ENCODE results near the gene SGCA. TPM values are rescaled to one million over a fixed set of nuclear protein-coding genes. Genes with fewer than 3 reads are reported as not detected.

SGCA gene
- total RNA-seq: 12.0 and 13.0 TPM in 2 replicates
- long read RNA-seq, partial matches to known transcripts: 0 of 3 reads
- long read RNA-seq, other reads (novel, unspliced or antisense): 1 of 3 reads

GRCh38 chr17:50165867-50166517 lies at the start of gene SGCA:
Gene SGCA, plus strand, starts transcription at chr17:50166005. Its CDS starts 36 bp downstream, at chr17:50166041.
- no peak within 1 kb of the TSS for H3K4me3 Mint-ChIP-seq (ENCODE audit: unreplicated experiment)
- DNase-seq (ENCODE audit: extremely low spot score, unreplicated experiment): no peak
- H3K27ac Mint-ChIP-seq (ENCODE audit: unreplicated experiment): peak within 1 kb of the TSS; percentile 67

GRCh38 chr17:50117202-50118051 lies 48.4 kb upstream of the SGCA start:
- H3K4me1 Mint-ChIP-seq (ENCODE audit: unreplicated experiment): peaks cover 5% of the 10 kb centered on the region
- peaks cover 7% of the 10 kb centered on the region for H3K36me3 Mint-ChIP-seq (ENCODE audit: unreplicated experiment)
- H3K27ac Mint-ChIP-seq (ENCODE audit: unreplicated experiment): no peak overlapping the region
- DNase-seq (ENCODE audit: extremely low spot score, unreplicated experiment): no peak
- no peak overlapping the region for H3K4me3 Mint-ChIP-seq (ENCODE audit: unreplicated experiment)
- H3K27me3 Mint-ChIP-seq (ENCODE audit: unreplicated experiment): no peaks in the 10 kb centered on the region
- H3K9me3 Mint-ChIP-seq (ENCODE audit: unreplicated experiment): no peaks in the 10 kb centered on the region
- peak; percentile 51 for TF ChIP-seq CTCF (IDR thresholded peaks at IDR 0.05)

More at GRCh38 chr17:50165867-50166517, at the start of gene SGCA:
- no peak for TF ChIP-seq CTCF (IDR thresholded peaks at IDR 0.05)
- Mint-ChIP-seq H3K4me1 (ENCODE audit: unreplicated experiment) (peaks cover 42% of the 10 kb centered on the region), H3K36me3 (ENCODE audit: unreplicated experiment) (peaks cover under 1% of the 10 kb centered on the region), H3K27me3 (ENCODE audit: unreplicated experiment) (no peaks in the 10 kb centered on the region), H3K9me3 (ENCODE audit: unreplicated experiment) (no peaks in the 10 kb centered on the region)

- peaks cover 9% of the 10 kb centered on the region for H3K36me3 Mint-ChIP-seq (ENCODE audit: unreplicated experiment)
- peaks cover 9% of the 10 kb centered on the region for H3K4me1 Mint-ChIP-seq (ENCODE audit: unreplicated experiment)
- no peak overlapping the region for H3K4me3 Mint-ChIP-seq (ENCODE audit: unreplicated experiment)
- H3K27me3 Mint-ChIP-seq (ENCODE audit: unreplicated experiment): no peaks in the 10 kb centered on the region
- no peak for TF ChIP-seq CTCF (IDR thresholded peaks at IDR 0.05)
- no peak overlapping the region for H3K27ac Mint-ChIP-seq (ENCODE audit: unreplicated experiment)
- no peaks in the 10 kb centered on the region for H3K9me3 Mint-ChIP-seq (ENCODE audit: unreplicated experiment)
- no peak for DNase-seq (ENCODE audit: extremely low spot score, unreplicated experiment)
These were observed 47.6 kb upstream of the SGCA start for GRCh38 chr17:50118076-50118827.

- TF ChIP-seq CTCF (IDR thresholded peaks at IDR 0.05): no peak
- H3K4me1 Mint-ChIP-seq (ENCODE audit: unreplicated experiment): peaks cover 14% of the 10 kb centered on the region
- peaks cover 9% of the 10 kb centered on the region for H3K36me3 Mint-ChIP-seq (ENCODE audit: unreplicated experiment)
- H3K27ac Mint-ChIP-seq (ENCODE audit: unreplicated experiment): no peak overlapping the region
- no peaks in the 10 kb centered on the region for H3K9me3 Mint-ChIP-seq (ENCODE audit: unreplicated experiment)
- no peak for DNase-seq (ENCODE audit: extremely low spot score, unreplicated experiment)
- H3K27me3 Mint-ChIP-seq (ENCODE audit: unreplicated experiment): no peaks in the 10 kb centered on the region
- no peak overlapping the region for H3K4me3 Mint-ChIP-seq (ENCODE audit: unreplicated experiment)
These were observed 47.0 kb upstream of the SGCA start for GRCh38 chr17:50118828-50119218.
